ENCODE results near the gene B3GALNT2. TPM values are rescaled to one million over a fixed set of nuclear protein-coding genes. Genes with fewer than 3 reads are reported as not detected.

The B3GALNT2 gene
- total RNA-seq = 10 to 100 TPM; 18.9 to 32.3 TPM

DNA sequence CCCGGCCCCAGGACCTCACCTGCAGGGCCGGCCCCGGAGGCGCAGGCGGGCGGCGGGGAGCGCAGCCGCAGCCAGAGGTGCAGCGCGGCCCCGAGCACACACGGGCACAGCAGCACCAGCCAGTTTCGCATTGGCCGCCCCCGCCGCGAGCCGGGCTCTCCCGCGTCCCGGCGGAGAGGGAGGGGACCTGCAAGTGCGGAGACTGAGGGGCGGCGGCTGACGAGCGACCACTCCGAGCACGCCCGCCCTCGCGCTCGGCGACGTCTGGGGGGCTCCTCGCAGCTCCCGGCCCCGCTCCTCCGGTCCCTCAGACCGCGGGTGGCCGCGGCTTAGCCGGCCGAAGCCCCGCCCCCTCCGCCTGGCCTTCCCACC, at the start of gene B3GALNT2:
Gene B3GALNT2, minus strand, starts transcription at position 331 of the 372 bp plus-strand sequence. Its CDS starts 200 bp downstream, at position 131.

Small RNA genes lying within 50 kb of the gene (small RNA-seq; reads per million reads assigned to genes)
- gene MTCO3P46 = 0 reads per million in 2 donors
- 0 reads per million in 2 donors for gene MTND4LP21
- gene RPS21P1 = 0 to 0.12 reads per million in 2 donors

Other genes with a start within 250 kb of the B3GALNT2 start
- 10 to 100 TPM; 12.3 to 39.9 TPM for gene ARID4B, start 176.3 kb downstream of the B3GALNT2 start, total RNA-seq
- 10 to 100 TPM; 13.7 to 17.6 TPM for gene GGPS1, start 175.9 kb downstream of the B3GALNT2 start, total RNA-seq
- gene TBCE, start 137.0 kb downstream of the B3GALNT2 start, total RNA-seq = 10 to 100 TPM; 23.7 to 33.3 TPM
- gene GNG4, start 145.3 kb upstream of the B3GALNT2 start, total RNA-seq = 1 to 10 TPM in 1 of 2 donors, not detected in 1; 1.7 TPM